B cell (primary cell): ENCODE results near the gene PHF21B. TPM values are rescaled to one million over a fixed set of nuclear protein-coding genes. Genes with fewer than 3 reads are reported as not detected.
"Not testable (repeated sequence)": the region's sequence is repeated elsewhere in the genome, so short reads cannot be mapped to it uniquely, and the experiment has no call there.

ENCODE experiments used
- ATAC-seq: fragments of 200-7000 bp; cut with Tn5 transposase; one replicate; pipeline ENCODE4 v1.10.0; 2021; ENCODE audit warnings: low read depth, mild to moderate bottlenecking, moderate number of reproducible peaks, moderate library complexity
- CTCF ChIA-PET: fragments of 350-600 bp; sonication (Branson Sonifier 250); formaldehyde crosslinking; loops from one replicate; lab custom pipeline; 2021; ENCODE audit warnings: antibody characterized with exemption, inconsistent platforms; lab: Charles Lee
- POLR2A ChIA-PET: fragments of 350-600 bp; sonication (Branson Sonifier 250); formaldehyde crosslinking; loops from one replicate; lab custom pipeline; 2021; ENCODE audit warnings: antibody characterized with exemption; lab: Charles Lee
- DNase-seq: peaks from one replicate; pipeline ENCODE4 v3.0.0; 2013
- H2AFZ ChIP-seq: 2 replicates; pipeline ENCODE4 v1.6.1; 2012; ENCODE audit warnings: mild to moderate bottlenecking, low read depth, low read length; ENCODE audit not compliant: insufficient read depth, poor library complexity, severe bottlenecking
- H3K27ac ChIP-seq, 2 donors: 1 replicate in 1 of 2; 2 replicates in 1 of 2; pipeline ENCODE4 v1.5.1; 2012 to 2013; ENCODE audit warnings: low read length in 2 of 2, mild to moderate bottlenecking in 2 of 2, moderate library complexity in 1 of 2
- H3K27me3 ChIP-seq, 4 experiments: fragments of 200-600 bp in 1 of 4; sonication (generic) in 1 of 4; replicated peaks in 1 of 4; 1 replicate in 2 of 4; 2 replicates in 2 of 4; pipeline versions ENCODE4 v1.6.1 to v1.7.0; 2013 to 2016; ENCODE audit warnings: low read length in 3 of 4, mild to moderate bottlenecking in 2 of 4, mixed read lengths in 1 of 4, moderate library complexity in 1 of 4; ENCODE audit not compliant: insufficient read depth in 4 of 4, control insufficient read depth in 3 of 4; ENCODE audit errors: control extremely low read depth in 1 of 4
- H3K36me3 ChIP-seq, 2 experiments: replicated peaks in 1 of 2; 1 replicate in 1 of 2; 2 replicates in 1 of 2; pipeline versions ENCODE4 v1.6.1 to v1.7.1; 2013; ENCODE audit warnings: low read length in 1 of 2; ENCODE audit not compliant: insufficient read depth in 2 of 2, control insufficient read depth in 1 of 2; ENCODE audit errors: control extremely low read depth in 1 of 2, extremely low read depth in 1 of 2
- H3K4me1 ChIP-seq, 2 donors: fragments of 200-600 bp in 1 of 2; sonication (generic) in 1 of 2; 1 replicate in 1 of 2; 2 replicates in 1 of 2; pipeline versions ENCODE4 v1.5.1 to v1.6.1; 2013 to 2017; ENCODE audit warnings: low read length in 2 of 2; ENCODE audit not compliant: control insufficient read depth in 2 of 2, insufficient read depth in 2 of 2
- H3K4me2 ChIP-seq: replicated peaks from 2 replicates; pipeline ENCODE3; 2012; ENCODE audit warnings: mild to moderate bottlenecking, low read depth, low read length; ENCODE audit not compliant: poor library complexity, severe bottlenecking
- H3K4me3 ChIP-seq, 5 experiments: fragments of 200-600 bp in 1 of 5; sonication (generic) in 1 of 5; 1 replicate in 3 of 5; 2 replicates in 2 of 5; pipeline versions ENCODE4 v1.5.1 to v1.7.0; 2011 to 2016; ENCODE audit warnings: low read length in 4 of 5, mild to moderate bottlenecking in 4 of 5, low read depth in 2 of 5, control low read depth in 1 of 5, moderate library complexity in 1 of 5; ENCODE audit not compliant: insufficient read depth in 1 of 5; ENCODE audit errors: control extremely low read depth in 1 of 5, extremely low read depth in 1 of 5
- H3K79me2 ChIP-seq: fragments of 200-600 bp; sonication (generic); one replicate; pipeline ENCODE4 v1.6.0; 2016; ENCODE audit warnings: low read length; ENCODE audit not compliant: control insufficient read depth, insufficient read depth
- H3K9ac ChIP-seq: fragments of 200-600 bp; sonication (generic); 2 replicates; pipeline ENCODE4 v1.6.1; 2017; ENCODE audit warnings: mild to moderate bottlenecking, low read length, moderate library complexity
- H3K9me3 ChIP-seq, 3 donors: one replicate each; pipeline versions ENCODE4 v1.6.1 to v1.7.1; 2013; ENCODE audit warnings: low read length in 2 of 3; ENCODE audit not compliant: control insufficient read depth in 2 of 3, insufficient read depth in 1 of 3; ENCODE audit errors: control extremely low read depth in 1 of 3
- H4K20me1 ChIP-seq: 2 replicates; pipeline ENCODE4 v1.6.0; 2012; ENCODE audit warnings: mild to moderate bottlenecking, low read length; ENCODE audit not compliant: insufficient read depth, control insufficient read depth, poor library complexity, severe bottlenecking
- H3K27ac Mint-ChIP-seq: one replicate; pipeline ENCODE4 v1.8.0; 2021; ENCODE audit warnings: mixed read lengths
- H3K27me3 Mint-ChIP-seq: one replicate; pipeline ENCODE4 v1.8.0; 2021; ENCODE audit warnings: mixed read lengths
- H3K4me1 Mint-ChIP-seq: one replicate; pipeline ENCODE4 v1.8.0; 2021; ENCODE audit warnings: mixed read lengths
- H3K4me3 Mint-ChIP-seq: one replicate; pipeline ENCODE4 v1.8.0; 2021; ENCODE audit warnings: mixed read lengths
- H3K9me3 Mint-ChIP-seq: one replicate; pipeline ENCODE4 v1.8.0; 2022; ENCODE audit warnings: mixed read lengths; ENCODE audit not compliant: insufficient read depth
- EZH2 ChIP-seq: IDR thresholded peaks from 2 replicates; pipeline ENCODE4 v1.6.1; 2012; ENCODE audit warnings: borderline replicate concordance, low read depth, mild to moderate bottlenecking, moderate library complexity, low read length; ENCODE audit not compliant: insufficient read depth, poor library complexity, severe bottlenecking
- WGBS: methylation state at CpG from one replicate; pipeline ENCODE4 v1.1.5; 2013; ENCODE audit warnings: missing lambda C conversion rate; ENCODE audit not compliant: insufficient coverage; 5-methylcytosine and 5-hydroxymethylcytosine counted together
- intact Hi-C: fragments of 100-400 bp; cut with micrococcal nuclease; formaldehyde crosslinking; loops from one replicate; pipeline ENCODE4 v1.10.0; 2022
- polyA plus RNA-seq: library from polyadenylated mRNA; depleted of rRNA; stranded (reverse); fragments of >200 nt; gene quantifications from 2 replicates; pipeline ENCODE4 v1.2.3, GENCODE V29; 2012
- total RNA-seq, 2 donors: library from RNA; stranded (reverse); fragments of 120-200 nt in 1 of 2; gene quantifications; 1 replicate in 1 of 2; 2 replicates in 1 of 2; pipeline versions ENCODE4 v1.2.3 to v1.2.4, GENCODE V29; 2013 to 2022
- TF ChIP-seq, protein P1 (sequence below): fragments of 200-600 bp; IDR thresholded peaks from one replicate; pipeline ENCODE4 v1.8.0; 2022; ENCODE audit warnings: antibody characterized with exemption, mild to moderate bottlenecking

The PHF21B gene
- total and polyA plus RNA-seq, 2 donors (not counting 1 experiment from before 2014, with no cell fraction given), result not detected

- Histone ChIP-seq H4K20me1 (no peaks in the 10 kb centered on the region), H3K36me3 (no peaks in the 10 kb centered on the region), H3K27me3 (no peaks in the 10 kb centered on the region), H3K4me2 (no peak overlapping the region), H3K4me1 (no peaks in the 10 kb centered on the region), H3K9ac (no peak overlapping the region), H2AFZ (no peak overlapping the region), H3K4me3 (no peak overlapping the region), H3K27ac (no peak overlapping the region), H3K79me2 (no peaks in the 10 kb centered on the region), H3K9me3 (no peaks in the 10 kb centered on the region)
- 89% methylated on average over 16 of the region's 18 CpGs for WGBS
- Mint-ChIP-seq H3K9me3 (no peaks in the 10 kb centered on the region), H3K27ac (no peak overlapping the region), H3K27me3 (peaks cover 7% of the 10 kb centered on the region), H3K4me1 (no peaks in the 10 kb centered on the region), H3K4me3 (no peak overlapping the region)
- ATAC-seq (no peak), DNase-seq (no peak)
- intact Hi-C loops, result no loop called here
- ChIA-PET CTCF (no interaction called here), POLR2A (no interaction called here)
- TF ChIP-seq EZH2, result no peak
- TF ChIP-seq, protein P1, sequence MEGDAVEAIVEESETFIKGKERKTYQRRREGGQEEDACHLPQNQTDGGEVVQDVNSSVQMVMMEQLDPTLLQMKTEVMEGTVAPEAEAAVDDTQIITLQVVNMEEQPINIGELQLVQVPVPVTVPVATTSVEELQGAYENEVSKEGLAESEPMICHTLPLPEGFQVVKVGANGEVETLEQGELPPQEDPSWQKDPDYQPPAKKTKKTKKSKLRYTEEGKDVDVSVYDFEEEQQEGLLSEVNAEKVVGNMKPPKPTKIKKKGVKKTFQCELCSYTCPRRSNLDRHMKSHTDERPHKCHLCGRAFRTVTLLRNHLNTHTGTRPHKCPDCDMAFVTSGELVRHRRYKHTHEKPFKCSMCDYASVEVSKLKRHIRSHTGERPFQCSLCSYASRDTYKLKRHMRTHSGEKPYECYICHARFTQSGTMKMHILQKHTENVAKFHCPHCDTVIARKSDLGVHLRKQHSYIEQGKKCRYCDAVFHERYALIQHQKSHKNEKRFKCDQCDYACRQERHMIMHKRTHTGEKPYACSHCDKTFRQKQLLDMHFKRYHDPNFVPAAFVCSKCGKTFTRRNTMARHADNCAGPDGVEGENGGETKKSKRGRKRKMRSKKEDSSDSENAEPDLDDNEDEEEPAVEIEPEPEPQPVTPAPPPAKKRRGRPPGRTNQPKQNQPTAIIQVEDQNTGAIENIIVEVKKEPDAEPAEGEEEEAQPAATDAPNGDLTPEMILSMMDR, result no peak
Measured at GRCh38 chr22:44962741-44963454, 46.9 kb downstream of the PHF21B start.

DNA sequence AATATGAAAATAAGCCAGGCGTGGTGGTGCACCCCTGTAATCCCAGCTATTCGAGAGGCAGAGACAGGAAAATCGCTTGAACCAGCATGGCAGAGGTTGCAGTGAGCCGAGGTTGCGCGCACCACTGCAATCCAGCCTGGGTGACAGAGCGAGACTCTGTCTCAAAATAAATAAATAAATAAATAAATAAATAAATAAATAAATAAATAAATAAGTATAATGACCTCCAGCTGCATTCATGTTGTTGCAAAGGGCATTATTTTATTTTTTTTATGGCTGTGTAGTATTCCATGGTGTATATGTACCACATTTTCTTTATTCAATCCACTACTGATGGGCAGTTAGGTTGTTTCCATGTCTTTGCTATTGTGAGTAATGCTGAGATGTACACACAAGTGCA is 48.1 kb downstream of the PHF21B start:
- H3K27ac Mint-ChIP-seq, H3K4me3 ChIP-seq, H3K27me3 Mint-ChIP-seq, CTCF ChIA-PET, H3K4me3 Mint-ChIP-seq, ATAC-seq, H3K4me2 ChIP-seq, H3K27me3 ChIP-seq, H3K4me1 Mint-ChIP-seq, H3K36me3 ChIP-seq, intact Hi-C loops, H3K27ac ChIP-seq, DNase-seq, H3K9me3 Mint-ChIP-seq, H3K9me3 ChIP-seq, H2AFZ ChIP-seq, H3K79me2 ChIP-seq, H3K4me1 ChIP-seq, POLR2A ChIA-PET, H4K20me1 ChIP-seq, H3K9ac ChIP-seq: not testable (repeated sequence)
- WGBS, result 90% methylated on average over 3 of the region's 7 CpGs
